Stimulated activated CD8-positive, alpha-beta memory T cell treated with anti-CD3 and anti-CD28 coated beads, Interleukin-2, amount 100 ng/mL, for 1 hour (primary cell): ENCODE results near the gene AASS.

Source experiments
- DNase-seq, 2 donors: peaks; one replicate each; pipeline ENCODE4 v3.0.0-alpha.2; 2020; ENCODE audit warnings: low read depth in 2 of 2

AASS gene

GRCh38 chr7:122038904-122039303 is 105.1 kb downstream of the AASS start:
- no peak for DNase-seq

- DNase-seq, result no peak
Observed at GRCh38 chr7:122038134-122038533, 105.9 kb downstream of the AASS start.

GRCh38 chr7:122035876-122036275 is 108.2 kb downstream of the AASS start:
- no peak for DNase-seq

- no peak for DNase-seq
Observed at GRCh38 chr7:122033641-122034040, 110.4 kb downstream of the AASS start.

GRCh38 chr7:122027058-122027457 is 117.0 kb downstream of the AASS start:
- no peak for DNase-seq
